Endodermal cell (in vitro differentiated cells): ENCODE measurements around the gene RHBDF2. TPM values are rescaled to one million over a fixed set of nuclear protein-coding genes. Genes with fewer than 3 reads are reported as not detected.

Experiments
- DNase-seq: peaks from one replicate; pipeline ENCODE4 v3.0.0-alpha.2; 2017
- H3K27ac ChIP-seq: 2 replicates; pipeline ENCODE4 v1.5.1; 2013; ENCODE audit warnings: mild to moderate bottlenecking, low read depth, low read length, moderate library complexity
- H3K27me3 ChIP-seq: 2 replicates; pipeline ENCODE4 v1.6.1; 2013; ENCODE audit warnings: mild to moderate bottlenecking, low read length, moderate library complexity; ENCODE audit not compliant: insufficient read depth, control insufficient read depth, poor library complexity, severe bottlenecking
- H3K36me3 ChIP-seq: 2 replicates; pipeline ENCODE4 v1.7.0; 2013; ENCODE audit warnings: mild to moderate bottlenecking, low read length, moderate library complexity; ENCODE audit not compliant: control insufficient read depth, insufficient read depth
- H3K4me1 ChIP-seq: one replicate; pipeline ENCODE4 v1.7.0; 2013; ENCODE audit warnings: low read length; ENCODE audit not compliant: control insufficient read depth, insufficient read depth
- H3K4me3 ChIP-seq: 2 replicates; pipeline ENCODE4 v1.5.1; 2013; ENCODE audit warnings: mild to moderate bottlenecking, low read length, moderate library complexity
- H3K9ac ChIP-seq: 2 replicates; pipeline ENCODE4 v1.6.1; 2013; ENCODE audit warnings: mild to moderate bottlenecking, low read length, moderate library complexity; ENCODE audit not compliant: poor library complexity, severe bottlenecking; ENCODE audit errors: extremely low read depth
- H3K9me3 ChIP-seq: 2 replicates; pipeline ENCODE4 v1.6.1; 2013; ENCODE audit warnings: mild to moderate bottlenecking, low read length, moderate library complexity; ENCODE audit not compliant: control insufficient read depth
- H3K27ac Mint-ChIP-seq: 2 replicates; pipeline ENCODE4 v1.8.0; 2020; ENCODE audit warnings: mixed read lengths
- H3K27me3 Mint-ChIP-seq: 2 replicates; pipeline ENCODE4 v1.8.0; 2021; ENCODE audit warnings: mild to moderate bottlenecking, mixed read lengths; ENCODE audit not compliant: insufficient read depth
- H3K36me3 Mint-ChIP-seq: 2 replicates; pipeline ENCODE4 v1.8.0; 2020; ENCODE audit warnings: low read depth, mixed read lengths
- H3K4me1 Mint-ChIP-seq: 2 replicates; pipeline ENCODE4 v1.8.0; 2020; ENCODE audit warnings: mixed read lengths
- H3K4me3 Mint-ChIP-seq: 2 replicates; pipeline ENCODE4 v1.8.0; 2020; ENCODE audit warnings: mild to moderate bottlenecking, moderate library complexity, mixed read lengths
- H3K9me3 Mint-ChIP-seq: 2 replicates; pipeline ENCODE4 v1.8.0; 2020; ENCODE audit warnings: mild to moderate bottlenecking, mixed read lengths
- WGBS, 2 experiments: methylation state at CpG; one replicate each; pipeline versions ENCODE4 v1.1.5 to v1.1.7; 2013; ENCODE audit warnings: missing lambda C conversion rate in 2 of 2, mixed read lengths in 1 of 2; ENCODE audit not compliant: insufficient coverage in 1 of 2, insufficient read length in 1 of 2; 5-methylcytosine and 5-hydroxymethylcytosine counted together
- total RNA-seq, 2 donors: library from RNA; stranded (reverse); fragmentation: NEBNext Ultra II Directional in 1 of 2; extraction: Animal tissue kit (Norgen Biotek cat#: 25700) in 1 of 2; gene quantifications; 2 replicates in 1 of 2; 3 replicates in 1 of 2; pipeline ENCODE4 v1.2.1, GENCODE V29; 2021
- TF ChIP-seq, protein P1 (sequence below): fragments of 200-600 bp; sonication (generic); conservative IDR thresholded peaks from 2 replicates; pipeline ENCODE4 v1.5.0; 2021; ENCODE audit warnings: antibody characterized with exemption, mild to moderate bottlenecking

The RHBDF2 gene
- total RNA-seq, 2 donors from 2014 or later: 28.5 to 31.1 TPM

- no peak for DNase-seq
- Mint-ChIP-seq H3K4me1 (peaks cover 27% of the 10 kb centered on the region), H3K9me3 (no peaks in the 10 kb centered on the region), H3K27ac (no peak overlapping the region), H3K36me3 (no peaks in the 10 kb centered on the region), H3K4me3 (no peak overlapping the region), H3K27me3 (peaks cover 1% of the 10 kb centered on the region)
- TF ChIP-seq, protein P1, sequence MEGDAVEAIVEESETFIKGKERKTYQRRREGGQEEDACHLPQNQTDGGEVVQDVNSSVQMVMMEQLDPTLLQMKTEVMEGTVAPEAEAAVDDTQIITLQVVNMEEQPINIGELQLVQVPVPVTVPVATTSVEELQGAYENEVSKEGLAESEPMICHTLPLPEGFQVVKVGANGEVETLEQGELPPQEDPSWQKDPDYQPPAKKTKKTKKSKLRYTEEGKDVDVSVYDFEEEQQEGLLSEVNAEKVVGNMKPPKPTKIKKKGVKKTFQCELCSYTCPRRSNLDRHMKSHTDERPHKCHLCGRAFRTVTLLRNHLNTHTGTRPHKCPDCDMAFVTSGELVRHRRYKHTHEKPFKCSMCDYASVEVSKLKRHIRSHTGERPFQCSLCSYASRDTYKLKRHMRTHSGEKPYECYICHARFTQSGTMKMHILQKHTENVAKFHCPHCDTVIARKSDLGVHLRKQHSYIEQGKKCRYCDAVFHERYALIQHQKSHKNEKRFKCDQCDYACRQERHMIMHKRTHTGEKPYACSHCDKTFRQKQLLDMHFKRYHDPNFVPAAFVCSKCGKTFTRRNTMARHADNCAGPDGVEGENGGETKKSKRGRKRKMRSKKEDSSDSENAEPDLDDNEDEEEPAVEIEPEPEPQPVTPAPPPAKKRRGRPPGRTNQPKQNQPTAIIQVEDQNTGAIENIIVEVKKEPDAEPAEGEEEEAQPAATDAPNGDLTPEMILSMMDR: no peak
- Histone ChIP-seq H3K4me1 (peaks cover 17% of the 10 kb centered on the region), H3K27me3 (no peaks in the 10 kb centered on the region), H3K27ac (no peak overlapping the region), H3K9me3 (no peaks in the 10 kb centered on the region), H3K9ac (no peak overlapping the region), H3K36me3 (no peaks in the 10 kb centered on the region), H3K4me3 (no peak overlapping the region)
- 89 to 98% methylated on average over 7 to 11 of the region's 11 CpGs for WGBS, 2 experiments
Observed at GRCh38 chr17:76546556-76547182, 45.4 kb upstream of the RHBDF2 start.

DNA sequence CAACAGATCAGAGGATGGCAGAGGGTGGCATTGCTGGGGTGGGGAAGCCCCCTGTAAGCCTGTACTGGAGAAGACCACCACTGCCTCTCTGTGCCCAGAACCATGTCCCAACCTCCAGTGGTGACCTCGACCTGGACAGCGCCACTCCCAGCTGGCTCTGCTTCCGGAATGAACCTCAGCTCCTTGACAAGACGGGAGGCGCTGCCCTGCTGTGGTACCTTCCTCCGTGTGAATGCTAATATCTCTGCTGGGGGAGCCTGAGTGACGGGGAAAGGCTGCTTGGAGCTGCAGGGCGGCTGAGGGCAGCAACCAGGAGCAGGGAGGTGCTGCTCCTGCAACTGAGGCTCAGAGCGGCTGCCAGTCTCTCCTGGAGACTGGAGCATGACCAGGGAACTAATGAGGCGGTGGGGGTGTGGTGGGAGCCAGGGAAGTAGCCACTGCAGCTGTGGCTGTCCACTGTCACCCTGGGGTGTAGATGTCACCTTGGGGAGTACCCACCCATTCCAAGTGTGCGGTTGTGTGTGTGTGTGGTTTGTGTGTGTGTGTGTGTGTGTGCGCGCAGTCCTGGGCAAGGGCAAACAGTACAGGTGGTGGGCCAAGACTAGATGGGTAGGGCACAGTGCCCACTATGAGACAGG lies 44.8 kb upstream of the RHBDF2 start:
- Mint-ChIP-seq H3K27ac (no peak overlapping the region), H3K4me3 (no peak overlapping the region), H3K27me3 (peaks cover 1% of the 10 kb centered on the region), H3K4me1 (peaks cover 26% of the 10 kb centered on the region), H3K9me3 (no peaks in the 10 kb centered on the region), H3K36me3 (no peaks in the 10 kb centered on the region)
- Histone ChIP-seq H3K9me3 (no peaks in the 10 kb centered on the region), H3K4me3 (no peak overlapping the region), H3K27ac (no peak overlapping the region), H3K4me1 (peaks cover 17% of the 10 kb centered on the region), H3K27me3 (no peaks in the 10 kb centered on the region), H3K36me3 (no peaks in the 10 kb centered on the region), H3K9ac (no peak overlapping the region)
- WGBS, 2 experiments: 78 to 85% methylated on average over 7 to 13 of the region's 13 CpGs
- DNase-seq: peak; percentile 61
- TF ChIP-seq, protein P1: no peak

GRCh38 chr17:76544546-76545365 lies 43.5 kb upstream of the RHBDF2 start:
- H3K27me3 Mint-ChIP-seq: peaks cover 1% of the 10 kb centered on the region
- no peak overlapping the region for H3K27ac Mint-ChIP-seq
- Histone ChIP-seq H3K9ac (no peak overlapping the region), H3K36me3 (no peaks in the 10 kb centered on the region), H3K4me1 (peaks cover 24% of the 10 kb centered on the region), H3K27me3 (peaks cover 2% of the 10 kb centered on the region), H3K9me3 (no peaks in the 10 kb centered on the region), H3K4me3 (no peak overlapping the region), H3K27ac (peak overlapping the region; percentile 54)
- TF ChIP-seq, protein P1: no peak
- no peak overlapping the region for H3K4me3 Mint-ChIP-seq
- DNase-seq: no peak
- 61 to 86% methylated on average over 9 to 24 of the region's 24 CpGs for WGBS, 2 experiments
- peaks cover 28% of the 10 kb centered on the region for H3K4me1 Mint-ChIP-seq
- H3K36me3 Mint-ChIP-seq: no peaks in the 10 kb centered on the region
- no peaks in the 10 kb centered on the region for H3K9me3 Mint-ChIP-seq
